GM23248 (cell line): ENCODE measurements around the gene LCE1A. TPM values are rescaled to one million over a fixed set of nuclear protein-coding genes. Genes with fewer than 3 reads are reported as not detected.

Source experiments
- DNase-seq: peaks from one replicate; pipeline ENCODE4 v3.0.0-alpha.2; 2015
- H2AFZ ChIP-seq: fragments of 200-600 bp; sonication (generic); 2 replicates; pipeline ENCODE4 v1.6.1; 2016; ENCODE audit warnings: antibody characterized with exemption
- H3F3A ChIP-seq: fragments of 200-600 bp; sonication (generic); 2 replicates; pipeline ENCODE4 v1.6.1; 2016; ENCODE audit warnings: mild to moderate bottlenecking, antibody characterized with exemption, mixed run types; ENCODE audit not compliant: insufficient read depth
- H3K27ac ChIP-seq: fragments of 200-600 bp; sonication (generic); 2 replicates; pipeline ENCODE4 v1.5.1; 2016; ENCODE audit warnings: mild to moderate bottlenecking
- H3K27me3 ChIP-seq: fragments of 200-600 bp; sonication (generic); replicated peaks from 2 replicates; pipeline ENCODE4 v1.6.1; 2016; ENCODE audit warnings: mild to moderate bottlenecking; ENCODE audit not compliant: insufficient read depth
- H3K36me3 ChIP-seq: fragments of 200-600 bp; sonication (generic); 2 replicates; pipeline ENCODE4 v1.6.1; 2016; ENCODE audit warnings: low read depth, mild to moderate bottlenecking
- H3K4me1 ChIP-seq: fragments of 200-600 bp; sonication (generic); 2 replicates; pipeline ENCODE4 v1.6.1; 2016; ENCODE audit warnings: mild to moderate bottlenecking; ENCODE audit not compliant: insufficient read depth
- H3K4me2 ChIP-seq: fragments of 200-600 bp; sonication (generic); one replicate; pipeline ENCODE4 v1.6.1; 2016; ENCODE audit warnings: mild to moderate bottlenecking; ENCODE audit not compliant: unreplicated experiment
- H3K4me3 ChIP-seq: fragments of 200-600 bp; sonication (generic); 2 replicates; pipeline ENCODE4 v1.5.1; 2016; ENCODE audit warnings: mild to moderate bottlenecking
- H3K79me2 ChIP-seq: fragments of 200-600 bp; sonication (generic); 2 replicates; pipeline ENCODE4 v1.6.1; 2016; ENCODE audit warnings: mild to moderate bottlenecking; ENCODE audit not compliant: insufficient read depth
- H3K9ac ChIP-seq: fragments of 200-600 bp; sonication (generic); 2 replicates; pipeline ENCODE4 v1.6.1; 2016; ENCODE audit warnings: mild to moderate bottlenecking
- H3K9me2 ChIP-seq: fragments of 200-600 bp; sonication (generic); 2 replicates; pipeline ENCODE4 v1.6.1; 2016; ENCODE audit warnings: mixed run types, mild to moderate bottlenecking, moderate library complexity; ENCODE audit not compliant: insufficient read depth
- H3K9me3 ChIP-seq: fragments of 200-600 bp; sonication (generic); one replicate; pipeline ENCODE4 v1.6.1; 2017; ENCODE audit warnings: low read depth
- H4K20me1 ChIP-seq: fragments of 200-600 bp; sonication (generic); 2 replicates; pipeline ENCODE4 v1.6.0; 2016; ENCODE audit not compliant: insufficient read depth
- EZH2 ChIP-seq: fragments of 200-600 bp; sonication (generic); IDR thresholded peaks from 2 replicates; pipeline ENCODE4 v1.6.1; 2018; ENCODE audit warnings: antibody characterized with exemption, mild to moderate bottlenecking; ENCODE audit not compliant: insufficient read depth, poor library complexity, severe bottlenecking
- EZH2phosphoT487 ChIP-seq: fragments of 200-600 bp; sonication (generic); IDR thresholded peaks from 2 replicates; pipeline ENCODE4 v1.6.1; 2018; ENCODE audit warnings: antibody characterized with exemption, moderate library complexity, mild to moderate bottlenecking, low read depth; ENCODE audit not compliant: insufficient read depth
- WGBS, 2 experiments: methylation state at CpG; one replicate each; pipeline ENCODE4 v1.1.6; 2015 to 2017; ENCODE audit warnings: low lambda C conversion rate in 2 of 2, low coverage in 1 of 2; ENCODE audit errors: missing lambda C conversion rate in 2 of 2; 5-methylcytosine and 5-hydroxymethylcytosine counted together
- in situ Hi-C: fragments of 300-500 bp; cut with MboI; formaldehyde crosslinking; loops from 2 replicates; pipeline ENCODE4 v1.15.0; 2020
- polyA plus RNA-seq: library from polyadenylated mRNA; unstranded; fragments of >200 nt; fragmentation: Nextera tagmentation; extraction: Ambion mirVana; gene quantifications from 2 replicates; pipeline ENCODE4 v1.2.1, GENCODE V29; 2016
- total RNA-seq: library from RNA; depleted of rRNA; stranded (reverse); fragments of >200 nt; shearing (Covaris generic); gene quantifications from 2 replicates; pipeline ENCODE4 v1.2.3, GENCODE V29; 2014

LCE1A gene
- total and polyA plus RNA-seq, 2 experiments from 2014 or later, result not detected

DNA sequence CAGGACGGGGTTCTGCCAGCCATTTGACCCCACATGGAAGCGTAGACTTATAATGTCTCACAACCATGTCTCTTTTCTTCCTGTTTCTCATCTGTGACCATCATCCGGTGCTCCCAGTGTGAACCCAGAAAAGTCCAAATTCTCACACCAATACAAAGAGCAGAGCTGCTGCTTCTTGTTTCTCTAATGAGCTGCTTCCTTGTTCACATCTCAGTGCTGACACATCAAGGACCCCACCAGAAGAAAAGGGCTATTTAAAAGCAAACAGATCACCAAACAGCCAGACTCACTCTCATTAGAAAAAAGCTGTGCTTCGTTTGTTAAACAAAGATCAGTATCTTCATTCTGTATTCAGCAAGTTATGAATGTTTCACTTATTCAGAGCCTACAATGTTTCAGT, 31.6 kb upstream of the LCE1A start:
- in situ Hi-C loops, result no loop called here
- 26 to 31% methylated on average over 4 of the region's 4 CpGs for WGBS, 2 experiments

DNA sequence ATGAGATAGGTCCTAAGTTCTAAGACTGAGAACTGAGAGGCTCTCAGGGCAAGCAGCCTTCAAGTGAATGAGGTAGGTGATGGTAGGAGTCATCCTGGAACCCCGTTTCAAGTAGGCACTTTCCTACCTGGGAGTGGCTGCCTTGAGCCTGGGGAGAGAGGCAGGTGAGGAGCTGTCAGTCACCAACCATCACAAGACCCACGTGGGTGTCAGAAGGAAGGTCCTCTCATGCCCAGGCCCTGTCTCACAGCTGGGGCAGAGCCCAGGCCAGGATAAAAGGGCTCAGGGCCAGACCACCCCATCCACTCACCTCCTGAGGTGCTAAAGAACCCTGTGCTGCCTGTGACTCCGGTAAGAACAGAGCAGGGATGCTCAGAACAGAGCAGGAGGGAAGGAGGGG, 30.9 kb upstream of the LCE1A start, which contains the start of gene LCE1D:
TSS of gene LCE1D (plus strand) at position 301 of the 400 bp plus-strand sequence. CDS start 1,074 bp downstream, outside the sequence.
- Histone ChIP-seq H3K36me3 (no peaks in the 10 kb centered on the region), H3K27ac (no peak within 1 kb of the TSS), H3K27me3 (peaks cover 9% of the 10 kb centered on the region; the same call in 1 of the 2 replicates), H3F3A (no peaks in the 10 kb centered on the region), H3K4me2 (no peak within 1 kb of the TSS), H3K9me3 (no peaks in the 10 kb centered on the region), H3K4me3 (no peak within 1 kb of the TSS), H4K20me1 (no peaks in the 10 kb centered on the region), H3K79me2 (no peaks in the 10 kb centered on the region), H3K4me1 (no peaks in the 10 kb centered on the region), H3K9me2 (no peaks in the 10 kb centered on the region), H3K9ac (no peak within 1 kb of the TSS), H2AFZ (no peak within 1 kb of the TSS)
- no peak for TF ChIP-seq EZH2
- TF ChIP-seq EZH2phosphoT487, result no peak
- DNase-seq, result no peak
- 7 to 10% methylated on average over 2 to 3 of the region's 3 CpGs for WGBS, 2 experiments
- in situ Hi-C loops, result no loop called here

More for the DNA sequence above, 31.6 kb upstream of the LCE1A start:
- H4K20me1 ChIP-seq, result no peaks in the 10 kb centered on the region
- H3K4me1 ChIP-seq, result no peaks in the 10 kb centered on the region
- no peak overlapping the region for H3K4me2 ChIP-seq
- H3K27ac ChIP-seq, result no peak overlapping the region
- H3K27me3 ChIP-seq, result peaks cover 9% of the 10 kb centered on the region; the same call in 1 of the 2 replicates
- no peaks in the 10 kb centered on the region for H3K9me2 ChIP-seq
- TF ChIP-seq EZH2phosphoT487 (no peak), EZH2 (no peak)
- no peaks in the 10 kb centered on the region for H3K36me3 ChIP-seq
- H3K79me2 ChIP-seq, result no peaks in the 10 kb centered on the region
- no peak for DNase-seq
- no peak overlapping the region for H2AFZ ChIP-seq
- H3K9ac ChIP-seq, result no peak overlapping the region
- no peak overlapping the region for H3K4me3 ChIP-seq
- no peaks in the 10 kb centered on the region for H3F3A ChIP-seq
- no peaks in the 10 kb centered on the region for H3K9me3 ChIP-seq

DNA sequence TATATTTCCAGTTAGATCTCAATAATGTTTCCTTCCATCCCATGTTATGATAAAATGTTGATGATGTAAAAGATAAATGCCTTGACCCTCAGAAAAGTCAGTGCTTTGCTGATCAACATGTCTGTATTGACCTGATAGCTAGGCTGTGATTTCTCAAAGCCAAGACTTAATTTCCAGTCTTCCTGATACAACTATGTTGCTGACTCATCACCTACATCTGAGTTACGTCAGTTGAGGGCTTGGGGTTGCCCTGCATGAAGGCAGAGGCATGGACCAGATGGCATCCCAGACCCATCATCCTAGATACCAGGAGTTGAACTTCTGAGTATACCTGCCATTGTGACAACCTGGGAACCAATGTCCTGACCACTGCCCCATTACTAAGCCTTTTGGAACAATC, 25.9 kb upstream of the LCE1A start:
- in situ Hi-C loops, result no loop called here

DNA sequence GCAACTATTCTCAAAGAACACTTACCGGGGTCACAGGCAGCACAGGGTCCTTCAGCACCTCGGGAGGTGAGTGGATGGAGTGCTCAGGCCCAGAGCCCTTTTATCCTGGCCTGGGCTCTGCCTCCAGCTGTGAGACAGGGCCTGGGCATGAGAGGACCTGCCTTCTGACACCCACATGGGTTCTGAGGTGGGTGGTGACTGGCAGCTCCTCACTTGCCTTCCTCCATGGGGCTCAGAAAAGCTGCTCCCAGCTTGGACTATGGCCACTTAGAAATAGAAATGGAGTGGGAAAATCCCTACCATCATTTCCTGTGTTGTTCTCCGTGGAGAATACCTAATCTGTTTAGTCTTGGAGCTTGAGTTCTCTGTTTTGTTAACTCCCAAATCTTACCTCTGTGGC, 20.7 kb upstream of the LCE1A start, which contains the start of gene LCE1C:
TSS of gene LCE1C (minus strand) at position 76 of the 400 bp plus-strand sequence. CDS start 1,173 bp downstream, outside the sequence.
- no peaks in the 10 kb centered on the region for H3F3A ChIP-seq
- H3K36me3 ChIP-seq, result no peaks in the 10 kb centered on the region
- H3K27ac ChIP-seq, result no peak within 1 kb of the TSS
- in situ Hi-C loops, result no loop called here
- H3K27me3 ChIP-seq, result no peaks in the 10 kb centered on the region
- no peak within 1 kb of the TSS for H3K4me2 ChIP-seq
- TF ChIP-seq EZH2phosphoT487 (no peak), EZH2 (no peak)
- H4K20me1 ChIP-seq, result no peaks in the 10 kb centered on the region
- no peak within 1 kb of the TSS for H3K9ac ChIP-seq
- no peaks in the 10 kb centered on the region for H3K9me3 ChIP-seq
- H3K4me3 ChIP-seq, result no peak within 1 kb of the TSS
- no peak for DNase-seq
- 10 to 20% methylated on average over 3 of the region's 3 CpGs for WGBS, 2 experiments
- H2AFZ ChIP-seq, result no peak within 1 kb of the TSS
- H3K9me2 ChIP-seq, result no peaks in the 10 kb centered on the region
- no peaks in the 10 kb centered on the region for H3K79me2 ChIP-seq
- no peaks in the 10 kb centered on the region for H3K4me1 ChIP-seq

More for the DNA sequence above, 25.9 kb upstream of the LCE1A start:
- Histone ChIP-seq H3K9me2 (no peaks in the 10 kb centered on the region), H3K9ac (no peak overlapping the region), H4K20me1 (no peaks in the 10 kb centered on the region), H3K4me2 (no peak overlapping the region), H3F3A (no peaks in the 10 kb centered on the region), H3K79me2 (no peaks in the 10 kb centered on the region), H3K9me3 (no peaks in the 10 kb centered on the region), H3K36me3 (no peaks in the 10 kb centered on the region), H3K4me1 (no peaks in the 10 kb centered on the region), H3K27me3 (peaks cover 9% of the 10 kb centered on the region; the same call in 1 of the 2 replicates), H3K27ac (no peak overlapping the region), H3K4me3 (no peak overlapping the region), H2AFZ (no peak overlapping the region)
- TF ChIP-seq EZH2 (no peak), EZH2phosphoT487 (no peak)
- WGBS, 2 experiments, result 4 to 5% methylated on average over 1 of the region's 1 CpG
- peak; percentile 12 for DNase-seq

DNA sequence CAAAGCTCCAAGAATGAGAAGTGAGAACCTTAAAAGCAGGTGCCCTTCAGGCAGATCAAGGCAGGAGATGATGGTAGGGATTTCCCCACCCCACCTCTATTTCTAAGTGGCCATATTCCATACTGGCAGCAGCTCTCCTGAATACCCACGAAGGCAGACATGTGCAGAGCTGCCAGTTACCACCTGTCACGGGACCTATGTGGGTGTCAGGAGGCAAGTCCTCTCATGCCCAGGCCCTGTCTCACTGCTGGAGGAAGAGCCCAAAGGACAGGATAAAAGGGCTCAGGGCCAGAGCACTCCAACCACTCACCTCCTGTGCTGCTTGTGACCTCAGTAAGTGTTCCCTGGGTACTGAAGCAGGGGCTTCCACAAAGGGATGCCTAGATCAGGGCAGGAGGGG, 16.2 kb upstream of the LCE1A start:
- DNase-seq, result no peak
- Histone ChIP-seq H3K27me3 (0 out of 2 replicates have a peak, but pooled peaks cover 3% of the 10 kb centered on the region), H3K4me2 (no peak overlapping the region), H3K79me2 (no peaks in the 10 kb centered on the region), H3F3A (no peaks in the 10 kb centered on the region), H3K9ac (no peak overlapping the region), H3K27ac (no peak overlapping the region), H3K9me3 (no peaks in the 10 kb centered on the region), H3K9me2 (no peaks in the 10 kb centered on the region), H3K4me1 (no peaks in the 10 kb centered on the region), H3K36me3 (no peaks in the 10 kb centered on the region), H3K4me3 (no peak overlapping the region), H2AFZ (no peak overlapping the region), H4K20me1 (no peaks in the 10 kb centered on the region)
- in situ Hi-C loops, result no loop called here
- TF ChIP-seq EZH2phosphoT487, result no peak
- TF ChIP-seq EZH2, result no peak
- whole genome bisulfite sequencing, 2 experiments, result 15 to 20% methylated on average over 2 of the region's 2 CpGs
